ENCODE data around the gene XYLT1.

XYLT1 gene

GRCh38 chr16:17342031-17342430 is 128.7 kb downstream of the XYLT1 start:
- peak overlapping the region; percentile 72 for H3K4me2 ChIP-seq (ENCODE audit: low read depth, low read length, poor library complexity, severe bottlenecking)
- peak overlapping the region; percentile 48 for H3K9ac ChIP-seq (ENCODE audit: low read depth, low read length, poor library complexity, severe bottlenecking)
- peaks cover 53% of the 10 kb centered on the region for H3K4me1 ChIP-seq (ENCODE audit: insufficient read depth, low read length, poor library complexity, severe bottlenecking)

GRCh38 chr16:17340804-17341203 is 130.0 kb downstream of the XYLT1 start:
- H3K4me1 ChIP-seq (ENCODE audit: insufficient read depth, low read length, poor library complexity, severe bottlenecking), result peaks cover 51% of the 10 kb centered on the region
- H4K20me1 ChIP-seq (ENCODE audit: insufficient read depth, low read length, poor library complexity, severe bottlenecking), result peaks cover 74% of the 10 kb centered on the region
- H3K9ac ChIP-seq (ENCODE audit: low read depth, low read length, poor library complexity, severe bottlenecking), result peak overlapping the region; percentile 0
- no peaks in the 10 kb centered on the region for H3K9me3 ChIP-seq (ENCODE audit: insufficient read depth, low read depth, low read length)
- H3K27me3 ChIP-seq (ENCODE audit: insufficient read depth, low read length, poor library complexity, severe bottlenecking), result no peaks in the 10 kb centered on the region
- peaks cover 3% of the 10 kb centered on the region; the same call in 1 of the 2 replicates for H3F3A ChIP-seq (ENCODE audit: low read depth)
- TF ChIP-seq EZH2phosphoT487 (IDR thresholded peaks at IDR 0.05; ENCODE audit: borderline replicate concordance), result no peak
- no peak for TF ChIP-seq CTCF (conservative IDR thresholded peaks at IDR 0.05; ENCODE audit: low read length)
- H3K79me2 ChIP-seq (ENCODE audit: insufficient read depth, low read length), result peaks cover 98% of the 10 kb centered on the region
- peaks cover 39% of the 10 kb centered on the region; the same call in 1 of the 2 replicates for H3K36me3 ChIP-seq (ENCODE audit: insufficient read depth, low read length)
- peak overlapping the region; percentile 51 for H3K4me3 ChIP-seq (ENCODE audit: low read length, poor library complexity, severe bottlenecking)
- no peaks in the 10 kb centered on the region for H3K9me2 ChIP-seq (replicated peaks; ENCODE audit: low read depth, low read length)
- no peak overlapping the region for H2AFZ ChIP-seq (ENCODE audit: low read length)
- H3K4me2 ChIP-seq (ENCODE audit: low read depth, low read length, poor library complexity, severe bottlenecking), result peak overlapping the region; percentile 72

More at GRCh38 chr16:17342031-17342430, 128.7 kb downstream of the XYLT1 start:
- H3K4me3 ChIP-seq (ENCODE audit: low read length, poor library complexity, severe bottlenecking), result peak overlapping the region; percentile 5
- peaks cover 69% of the 10 kb centered on the region for H4K20me1 ChIP-seq (ENCODE audit: insufficient read depth, low read length, poor library complexity, severe bottlenecking)
- H3K79me2 ChIP-seq (ENCODE audit: insufficient read depth, low read length), result peaks cover 98% of the 10 kb centered on the region
- no peaks in the 10 kb centered on the region for H3K9me2 ChIP-seq (replicated peaks; ENCODE audit: low read depth, low read length)
- peaks cover 29% of the 10 kb centered on the region; the same call in 1 of the 2 replicates for H3K36me3 ChIP-seq (ENCODE audit: insufficient read depth, low read length)
- no peaks in the 10 kb centered on the region for H3K27me3 ChIP-seq (ENCODE audit: insufficient read depth, low read length, poor library complexity, severe bottlenecking)
- H2AFZ ChIP-seq (ENCODE audit: low read length), result no peak overlapping the region
- peaks cover 3% of the 10 kb centered on the region; the same call in 1 of the 2 replicates for H3F3A ChIP-seq (ENCODE audit: low read depth)
- TF ChIP-seq CTCF (conservative IDR thresholded peaks at IDR 0.05; ENCODE audit: low read length) (no peak), EZH2phosphoT487 (IDR thresholded peaks at IDR 0.05; ENCODE audit: borderline replicate concordance) (no peak)
- H3K9me3 ChIP-seq (ENCODE audit: insufficient read depth, low read depth, low read length), result no peaks in the 10 kb centered on the region

- Histone ChIP-seq H2AFZ (ENCODE audit: low read length) (no peak overlapping the region), H3K4me3 (ENCODE audit: low read length, poor library complexity, severe bottlenecking) (peak overlapping the region; percentile 51), H3K36me3 (ENCODE audit: insufficient read depth, low read length) (peaks cover 39% of the 10 kb centered on the region; the same call in 1 of the 2 replicates), H3K79me2 (ENCODE audit: insufficient read depth, low read length) (peaks cover 98% of the 10 kb centered on the region), H3K9me3 (ENCODE audit: insufficient read depth, low read depth, low read length) (no peaks in the 10 kb centered on the region), H3K9me2 (replicated peaks; ENCODE audit: low read depth, low read length) (no peaks in the 10 kb centered on the region), H3K9ac (ENCODE audit: low read depth, low read length, poor library complexity, severe bottlenecking) (peak overlapping the region; percentile 6), H3K4me1 (ENCODE audit: insufficient read depth, low read length, poor library complexity, severe bottlenecking) (peaks cover 45% of the 10 kb centered on the region), H3K4me2 (ENCODE audit: low read depth, low read length, poor library complexity, severe bottlenecking) (peak overlapping the region; percentile 72), H3K27me3 (ENCODE audit: insufficient read depth, low read length, poor library complexity, severe bottlenecking) (no peaks in the 10 kb centered on the region), H3F3A (ENCODE audit: low read depth) (peaks cover 3% of the 10 kb centered on the region; the same call in 1 of the 2 replicates), H4K20me1 (ENCODE audit: insufficient read depth, low read length, poor library complexity, severe bottlenecking) (peaks cover 69% of the 10 kb centered on the region)
- TF ChIP-seq EZH2phosphoT487 (IDR thresholded peaks at IDR 0.05; ENCODE audit: borderline replicate concordance), result no peak
- no peak for TF ChIP-seq CTCF (conservative IDR thresholded peaks at IDR 0.05; ENCODE audit: low read length)
Observed at GRCh38 chr16:17339764-17340541, 130.8 kb downstream of the XYLT1 start.

Data from Loucy (cell line).